K562 (cell line): ENCODE results near the gene ATXN7L1. TPM values are rescaled to one million over a fixed set of nuclear protein-coding genes. Genes with fewer than 3 reads are reported as not detected.

Source experiments
- ATAC-seq: fragments of 200-7000 bp; cut with Tn5 transposase; 3 replicates; pipeline ENCODE4 v1.9.1; 2020; ENCODE audit warnings: moderate library complexity
- BruUV-seq: library from RNA; stranded (reverse); fragments of 400-500 nt; replicated peaks from 2 replicates; lab custom pipeline; 2021; lab: Mats Ljungman, UMichigan
- CTCF ChIA-PET: fragments of 300-600 bp; formaldehyde crosslinking; extraction: SDS; loops from one replicate; lab custom pipeline; 2021; ENCODE audit warnings: low intra/inter-chr PET ratio; lab: Yijun Ruan, JAX
- POLR2A ChIA-PET: fragments of 300-600, 350-650 bp; sonication (Branson Sonifier 250); formaldehyde crosslinking; extraction: SDS; loops from one replicate; lab custom pipeline; 2021; ENCODE audit warnings: antibody characterized with exemption, inconsistent platforms; lab: Yijun Ruan, JAX
- DNase-seq, 4 experiments: peaks; one replicate each; pipeline versions ENCODE4 v3.0.0 to v3.0.0-alpha.2; 2011 to 2018; ENCODE audit warnings: low spot score in 3 of 4, mixed read lengths in 3 of 4; ENCODE audit errors: extremely low read depth in 1 of 4
- FAIRE-seq: peaks from 2 replicates; lab custom pipeline; 2011; peaks lifted over from hg19 to GRCh38; lab: Jason Lieb, UNC
- H2AFZ ChIP-seq: 2 replicates; pipeline ENCODE4 v1.6.0; 2011; ENCODE audit warnings: low read depth, low read length, control low read depth, inconsistent platforms
- H3K27ac ChIP-seq: fragments of 200-600 bp; 3 replicates; pipeline ENCODE4 v1.8.0; 2011; ENCODE audit warnings: low read depth, mild to moderate bottlenecking, control low read depth, inconsistent platforms, low read length, moderate library complexity, mixed read lengths; ENCODE audit errors: extremely low read depth
- H3K27me3 ChIP-seq, 2 experiments: fragments of 300-600 bp in 1 of 2; 2 replicates in 1 of 2; 3 replicates in 1 of 2; pipeline versions ENCODE4 v1.6.0 to v1.8.0; 2011; ENCODE audit warnings: inconsistent platforms in 2 of 2, low read length in 2 of 2, mild to moderate bottlenecking in 1 of 2, mixed read lengths in 1 of 2, moderate library complexity in 1 of 2; ENCODE audit not compliant: control insufficient read depth in 2 of 2, insufficient read depth in 2 of 2
- H3K36me3 ChIP-seq: fragments of 300-600 bp; 3 replicates; pipeline ENCODE4 v1.8.0; 2011; ENCODE audit warnings: mild to moderate bottlenecking, low read length, inconsistent platforms; ENCODE audit not compliant: control insufficient read depth, insufficient read depth
- H3K4me1 ChIP-seq, 2 experiments: fragments of 200-600 bp in 1 of 2; replicated peaks in 1 of 2; 2 replicates in 1 of 2; 3 replicates in 1 of 2; pipeline versions ENCODE4 v1.5.1 to v1.8.0; 2011; ENCODE audit warnings: inconsistent platforms in 2 of 2, low read length in 2 of 2, mild to moderate bottlenecking in 1 of 2, mixed read lengths in 1 of 2, moderate library complexity in 1 of 2; ENCODE audit not compliant: control insufficient read depth in 2 of 2, insufficient read depth in 2 of 2
- H3K4me2 ChIP-seq: 2 replicates; pipeline ENCODE4 v1.6.1; 2011; ENCODE audit warnings: low read length, control low read depth, inconsistent platforms, mixed read lengths; ENCODE audit not compliant: insufficient read depth
- H3K4me3 ChIP-seq: fragments of 200-600 bp; sonication (generic), shearing (Covaris generic); 2 replicates; pipeline ENCODE4 v1.5.1; 2016; ENCODE audit warnings: control low read depth, inconsistent platforms
- H3K79me2 ChIP-seq: fragments of 200-600 bp; 3 replicates; pipeline ENCODE4 v1.8.0; 2011; ENCODE audit warnings: low read length, inconsistent platforms; ENCODE audit not compliant: control insufficient read depth, insufficient read depth
- H3K9ac ChIP-seq, 2 experiments: 2 replicates each; pipeline versions ENCODE4 v1.6.0 to v1.6.1; 2011; ENCODE audit warnings: low read depth in 2 of 2, low read length in 2 of 2, control low read depth in 1 of 2, inconsistent platforms in 1 of 2, mild to moderate bottlenecking in 1 of 2, mixed read lengths in 1 of 2; ENCODE audit not compliant: insufficient read depth in 1 of 2
- H3K9me1 ChIP-seq: one replicate; pipeline ENCODE4 v1.6.0; 2011; ENCODE audit warnings: inconsistent platforms, mild to moderate bottlenecking, low read length, moderate library complexity; ENCODE audit not compliant: control insufficient read depth, insufficient read depth
- H3K9me3 ChIP-seq: replicated peaks from 2 replicates; pipeline ENCODE4 v1.5.1; 2011; ENCODE audit warnings: low read depth, low read length, inconsistent platforms; ENCODE audit not compliant: control insufficient read depth, insufficient read depth
- H4K20me1 ChIP-seq: replicated peaks from 2 replicates; pipeline ENCODE4 v1.6.1; 2011; ENCODE audit warnings: low read length, inconsistent platforms, mixed read lengths; ENCODE audit not compliant: control insufficient read depth, insufficient read depth
- DDX20 ChIP-seq: fragments of 450-650 bp; IDR thresholded peaks from 2 replicates; pipeline ENCODE4 v1.6.1; 2016; ENCODE audit warnings: missing genetic modification characterization, low read depth, mild to moderate bottlenecking, missing compliant biosample characterization, moderate library complexity
- FOXP1 ChIP-seq: sonication (generic); formaldehyde crosslinking; IDR thresholded peaks from 2 replicates; pipeline ENCODE4 v1.8.0; 2022; ENCODE audit warnings: mild to moderate bottlenecking, missing genetic modification reagents
- HDAC3 ChIP-seq: fragments of 450-650 bp; IDR thresholded peaks from 2 replicates; pipeline ENCODE4 v1.6.1; 2018; ENCODE audit warnings: borderline replicate concordance, mild to moderate bottlenecking, moderate library complexity; ENCODE audit not compliant: partially characterized antibody
- JUNB ChIP-seq: fragments of 450-650 bp; formaldehyde crosslinking; conservative IDR thresholded peaks from 2 replicates; pipeline ENCODE4 v1.4.0; 2020; ENCODE audit warnings: mild to moderate bottlenecking
- KLF16 ChIP-seq: IDR thresholded peaks from 2 replicates; pipeline ENCODE4 v1.6.1; 2016; ENCODE audit warnings: antibody characterized with exemption
- MEF2A ChIP-seq: IDR thresholded peaks from 2 replicates; pipeline ENCODE4 v1.6.1; 2011; ENCODE audit warnings: low read depth, mild to moderate bottlenecking, low read length, moderate library complexity; ENCODE audit not compliant: control insufficient read depth
- RBM39 ChIP-seq: fragments of 200-400 bp; formaldehyde crosslinking; optimal IDR thresholded peaks from 2 replicates; pipeline ENCODE3; 2018; ENCODE audit warnings: low read depth, low read length
- TCF7 ChIP-seq: sonication (generic); IDR thresholded peaks from 2 replicates; pipeline ENCODE4 v1.6.1; 2016; ENCODE audit warnings: antibody characterized with exemption, borderline replicate concordance
- TCF7L2 ChIP-seq: fragments of 150-350 bp; IDR thresholded peaks from 2 replicates; pipeline ENCODE4 v1.6.1; 2016; ENCODE audit warnings: low read depth, mild to moderate bottlenecking, low read length, moderate library complexity
- ZNF644 ChIP-seq: fragments of 200-800 bp; sonication (Bioruptor generic); IDR thresholded peaks from 2 replicates; pipeline ENCODE4 v1.6.1; 2016; ENCODE audit warnings: low read depth, missing genetic modification characterization, missing compliant biosample characterization
- WGBS: fragments of 100-300 bp; shearing (Covaris generic); methylation state at CpG from one replicate; pipeline ENCODE4 v1.1.6; 2016; ENCODE audit warnings: low coverage, mixed read lengths; ENCODE audit not compliant: insufficient coverage; ENCODE audit errors: missing lambda C conversion rate; 5-methylcytosine and 5-hydroxymethylcytosine counted together
- in situ Hi-C: fragments of 300-500 bp; cut with MboI; formaldehyde crosslinking; loops from 4 replicates; pipeline ENCODE4 v1.15.0; 2018; ENCODE audit warnings: inconsistent platforms, mixed read lengths
- intact Hi-C: fragments of 100-400 bp; cut with micrococcal nuclease; formaldehyde crosslinking; loops from 2 replicates; pipeline ENCODE4 v1.14.2; 2022
- polyA plus RNA-seq, 8 experiments: library from polyadenylated mRNA; depleted of rRNA in 4 of 8; stranded (reverse) in 5 of 8; unstranded in 3 of 8; fragments of >200 nt; fragmentation: Nextera tagmentation in 2 of 8; fragmentation: Illumina TruSeq in 1 of 8; extraction: Ambion mirVana in 2 of 8; extraction: Trizol in 1 of 8; gene quantifications; 2 replicates each; pipeline versions ENCODE4 v1.2.1 to v1.2.3, GENCODE V29; 2011 to 2014; ENCODE audit warnings: inconsistent platforms in 1 of 8, missing spikeins in 1 of 8
- total RNA-seq, 7 experiments: library from RNA; depleted of rRNA in 6 of 7; stranded (reverse); fragments of >200 nt in 6 of 7; fragmentation: Illumina TruSeq in 2 of 7; extraction: Trizol in 2 of 7; gene quantifications; 2 replicates each; pipeline versions ENCODE4 v1.2.1 to v1.2.3, GENCODE V29; 2011 to 2021; ENCODE audit warnings: low replicate concordance in 1 of 7
- TF ChIP-seq, protein P1 (sequence below): fragments of 250-450 bp; sonication (Bioruptor Pico); IDR thresholded peaks from 2 replicates; pipeline ENCODE4 v1.4.0; 2020; ENCODE audit warnings: borderline replicate concordance
- TF ChIP-seq, protein P2 (sequence below): sonication (generic); formaldehyde crosslinking; IDR thresholded peaks from 2 replicates; pipeline ENCODE4 v1.8.1; 2023; ENCODE audit warnings: missing genetic modification reagents, mild to moderate bottlenecking, borderline replicate concordance
- TF ChIP-seq, protein P3 (sequence below): IDR thresholded peaks from 2 replicates; pipeline ENCODE4 v1.6.1; 2011; ENCODE audit warnings: borderline replicate concordance, low read depth, mild to moderate bottlenecking, moderate library complexity, low read length; ENCODE audit not compliant: insufficient read depth, poor library complexity, severe bottlenecking

The ATXN7L1 gene
- total and polyA plus RNA-seq, 9 of the 15 experiments (the other 6 are each of a cell fraction or from before 2014, with no cell fraction given) = 6.6 to 13.7 (median 10.7) TPM

DNA sequence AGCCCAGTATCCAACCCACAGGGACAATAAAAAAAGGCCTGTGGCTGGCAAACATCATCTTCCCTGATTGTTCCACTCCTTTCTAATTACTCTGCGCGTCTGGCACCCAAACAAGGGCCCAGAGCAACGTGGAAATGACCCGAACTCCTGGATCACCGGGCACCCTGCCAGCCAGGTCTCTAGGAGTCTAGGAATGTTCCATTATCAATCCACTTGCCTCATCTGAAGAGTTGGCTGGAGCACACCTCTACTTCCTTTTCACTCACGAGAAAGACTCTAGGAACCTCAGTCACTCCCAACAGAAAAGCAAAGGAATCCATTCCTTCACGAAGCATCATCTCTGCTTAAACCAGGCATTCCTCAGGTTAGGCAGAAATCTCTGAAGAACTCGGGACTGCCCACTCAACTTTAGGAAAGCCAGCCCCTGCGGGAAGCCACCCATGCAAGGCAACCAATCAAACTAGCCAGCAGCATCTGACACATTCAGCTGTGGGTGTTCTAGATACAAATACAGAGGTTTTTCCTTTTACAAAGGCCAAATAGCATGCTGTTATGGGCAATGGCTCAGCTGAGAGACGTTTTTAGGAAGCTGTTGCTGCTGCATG is 37.7 kb downstream of the ATXN7L1 start:
- Histone ChIP-seq H3K79me2 (no peaks in the 10 kb centered on the region), H3K36me3 (no peaks in the 10 kb centered on the region), H3K9ac (no peak overlapping the region), H4K20me1 (peaks cover 21% of the 10 kb centered on the region), H3K9me1 (no peaks in the 10 kb centered on the region), H3K4me1 (no peaks in the 10 kb centered on the region), H3K9me3 (no peaks in the 10 kb centered on the region), H3K4me3 (no peak overlapping the region), H2AFZ (no peak overlapping the region), H3K27me3 (peaks cover 9 to 31% of the 10 kb centered on the region in 2 experiments; a peak in 4 of 5 replicates), H3K27ac (no peak overlapping the region), H3K4me2 (no peak overlapping the region)
- ChIA-PET CTCF (interaction anchor here (0.7 kb wide), 1 partner anchor 140 kb away, joined by 3 read pairs; no protein-coding TSS in a partner anchor), POLR2A (interaction anchor here (0.7 to 1.3 kb wide), 2 partner anchors 9 to 21 kb away, joined by 3 read pairs; no protein-coding TSS in a partner anchor)
- in situ Hi-C loops = no loop called here
- DNase-seq (no peak), FAIRE-seq (no peak), ATAC-seq (no peak)
- no TSS peak for BruUV-seq
- intact Hi-C loops = no loop called here
- WGBS = 18% methylated on average over 10 of the region's 10 CpGs
- no peak for TF ChIP-seq FOXP1 (CRISPR knock-in tag)
- TF ChIP-seq KLF16 = no peak
- TF ChIP-seq, protein P1, sequence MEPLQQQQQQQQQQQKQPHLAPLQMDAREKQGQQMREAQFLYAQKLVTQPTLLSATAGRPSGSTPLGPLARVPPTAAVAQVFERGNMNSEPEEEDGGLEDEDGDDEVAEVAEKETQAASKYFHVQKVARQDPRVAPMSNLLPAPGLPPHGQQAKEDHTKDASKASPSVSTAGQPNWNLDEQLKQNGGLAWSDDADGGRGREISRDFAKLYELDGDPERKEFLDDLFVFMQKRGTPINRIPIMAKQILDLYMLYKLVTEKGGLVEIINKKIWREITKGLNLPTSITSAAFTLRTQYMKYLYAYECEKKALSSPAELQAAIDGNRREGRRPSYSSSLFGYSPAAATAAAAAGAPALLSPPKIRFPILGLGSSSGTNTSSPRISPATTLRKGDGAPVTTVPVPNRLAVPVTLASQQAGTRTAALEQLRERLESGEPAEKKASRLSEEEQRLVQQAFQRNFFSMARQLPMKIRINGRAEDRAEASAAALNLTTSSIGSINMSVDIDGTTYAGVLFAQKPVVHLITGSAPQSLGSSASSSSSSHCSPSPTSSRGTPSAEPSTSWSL (CRISPR knock-in tag) = no peak
- no peak for TF ChIP-seq TCF7L2
- TF ChIP-seq RBM39 = no peak
- TF ChIP-seq ZNF644 (tag) = no peak
- no peak for TF ChIP-seq JUNB (CRISPR knock-in tag)
- TF ChIP-seq DDX20 (tag) = no peak
- no peak for TF ChIP-seq TCF7
- TF ChIP-seq HDAC3 = no peak
- no peak for TF ChIP-seq MEF2A
- TF ChIP-seq, protein P2, sequence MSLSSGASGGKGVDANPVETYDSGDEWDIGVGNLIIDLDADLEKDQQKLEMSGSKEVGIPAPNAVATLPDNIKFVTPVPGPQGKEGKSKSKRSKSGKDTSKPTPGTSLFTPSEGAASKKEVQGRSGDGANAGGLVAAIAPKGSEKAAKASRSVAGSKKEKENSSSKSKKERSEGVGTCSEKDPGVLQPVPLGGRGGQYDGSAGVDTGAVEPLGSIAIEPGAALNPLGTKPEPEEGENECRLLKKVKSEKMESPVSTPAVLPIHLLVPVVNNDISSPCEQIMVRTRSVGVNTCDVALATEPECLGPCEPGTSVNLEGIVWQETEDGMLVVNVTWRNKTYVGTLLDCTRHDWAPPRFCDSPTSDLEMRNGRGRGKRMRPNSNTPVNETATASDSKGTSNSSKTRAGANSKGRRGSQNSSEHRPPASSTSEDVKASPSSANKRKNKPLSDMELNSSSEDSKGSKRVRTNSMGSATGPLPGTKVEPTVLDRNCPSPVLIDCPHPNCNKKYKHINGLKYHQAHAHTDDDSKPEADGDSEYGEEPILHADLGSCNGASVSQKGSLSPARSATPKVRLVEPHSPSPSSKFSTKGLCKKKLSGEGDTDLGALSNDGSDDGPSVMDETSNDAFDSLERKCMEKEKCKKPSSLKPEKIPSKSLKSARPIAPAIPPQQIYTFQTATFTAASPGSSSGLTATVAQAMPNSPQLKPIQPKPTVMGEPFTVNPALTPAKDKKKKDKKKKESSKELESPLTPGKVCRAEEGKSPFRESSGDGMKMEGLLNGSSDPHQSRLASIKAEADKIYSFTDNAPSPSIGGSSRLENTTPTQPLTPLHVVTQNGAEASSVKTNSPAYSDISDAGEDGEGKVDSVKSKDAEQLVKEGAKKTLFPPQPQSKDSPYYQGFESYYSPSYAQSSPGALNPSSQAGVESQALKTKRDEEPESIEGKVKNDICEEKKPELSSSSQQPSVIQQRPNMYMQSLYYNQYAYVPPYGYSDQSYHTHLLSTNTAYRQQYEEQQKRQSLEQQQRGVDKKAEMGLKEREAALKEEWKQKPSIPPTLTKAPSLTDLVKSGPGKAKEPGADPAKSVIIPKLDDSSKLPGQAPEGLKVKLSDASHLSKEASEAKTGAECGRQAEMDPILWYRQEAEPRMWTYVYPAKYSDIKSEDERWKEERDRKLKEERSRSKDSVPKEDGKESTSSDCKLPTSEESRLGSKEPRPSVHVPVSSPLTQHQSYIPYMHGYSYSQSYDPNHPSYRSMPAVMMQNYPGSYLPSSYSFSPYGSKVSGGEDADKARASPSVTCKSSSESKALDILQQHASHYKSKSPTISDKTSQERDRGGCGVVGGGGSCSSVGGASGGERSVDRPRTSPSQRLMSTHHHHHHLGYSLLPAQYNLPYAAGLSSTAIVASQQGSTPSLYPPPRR (CRISPR knock-in tag) = no peak
- TF ChIP-seq, protein P3, sequence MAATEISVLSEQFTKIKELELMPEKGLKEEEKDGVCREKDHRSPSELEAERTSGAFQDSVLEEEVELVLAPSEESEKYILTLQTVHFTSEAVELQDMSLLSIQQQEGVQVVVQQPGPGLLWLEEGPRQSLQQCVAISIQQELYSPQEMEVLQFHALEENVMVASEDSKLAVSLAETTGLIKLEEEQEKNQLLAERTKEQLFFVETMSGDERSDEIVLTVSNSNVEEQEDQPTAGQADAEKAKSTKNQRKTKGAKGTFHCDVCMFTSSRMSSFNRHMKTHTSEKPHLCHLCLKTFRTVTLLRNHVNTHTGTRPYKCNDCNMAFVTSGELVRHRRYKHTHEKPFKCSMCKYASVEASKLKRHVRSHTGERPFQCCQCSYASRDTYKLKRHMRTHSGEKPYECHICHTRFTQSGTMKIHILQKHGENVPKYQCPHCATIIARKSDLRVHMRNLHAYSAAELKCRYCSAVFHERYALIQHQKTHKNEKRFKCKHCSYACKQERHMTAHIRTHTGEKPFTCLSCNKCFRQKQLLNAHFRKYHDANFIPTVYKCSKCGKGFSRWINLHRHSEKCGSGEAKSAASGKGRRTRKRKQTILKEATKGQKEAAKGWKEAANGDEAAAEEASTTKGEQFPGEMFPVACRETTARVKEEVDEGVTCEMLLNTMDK = no peak
